ENCODE measurements around the gene ELF2. TPM values are rescaled to one million over a fixed set of nuclear protein-coding genes. Genes with fewer than 3 reads are reported as not detected.

The ELF2 gene
- total RNA-seq, 1 donor = 52.2 TPM

GRCh38 chr4:139189417-139189749 is 12.4 kb upstream of the ELF2 start:
- no peak for DNase-seq (ENCODE audit: low read depth)
- no peak overlapping the region for H3K4me3 ChIP-seq (ENCODE audit: low read depth, low read length)
- no peak for TF ChIP-seq CTCF (IDR thresholded peaks at IDR 0.05; ENCODE audit: insufficient read depth, low read length)

- no peak overlapping the region for H3K4me3 ChIP-seq (ENCODE audit: low read depth, low read length)
- TF ChIP-seq CTCF (IDR thresholded peaks at IDR 0.05; ENCODE audit: insufficient read depth, low read length) = no peak
- DNase-seq (ENCODE audit: low read depth) = no peak
These were observed 11.8 kb upstream of the ELF2 start for GRCh38 chr4:139188648-139189416.

GRCh38 chr4:139184129-139184528 is 7.1 kb upstream of the ELF2 start:
- H3K4me3 ChIP-seq (ENCODE audit: low read depth, low read length) = no peak overlapping the region
- DNase-seq (ENCODE audit: low read depth) = peak; percentile 80
- TF ChIP-seq CTCF (IDR thresholded peaks at IDR 0.05; ENCODE audit: insufficient read depth, low read length) = peak; percentile 33

GRCh38 chr4:139177869-139178619 is 1.0 kb upstream of the ELF2 start:
- no peak for TF ChIP-seq CTCF (IDR thresholded peaks at IDR 0.05; ENCODE audit: insufficient read depth, low read length)
- DNase-seq (ENCODE audit: low read depth) = peak; percentile 92
- peak overlapping the region; percentile 89 for H3K4me3 ChIP-seq (ENCODE audit: low read depth, low read length)

- TF ChIP-seq CTCF (IDR thresholded peaks at IDR 0.05; ENCODE audit: insufficient read depth, low read length) = no peak
These were observed 543 bp downstream of the ELF2 start for GRCh38 chr4:139176302-139177048.

GRCh38 chr4:139175646-139176301 is 1.2 kb downstream of the ELF2 start:
- peak; percentile 36 for DNase-seq (ENCODE audit: low read depth)
- no peak for TF ChIP-seq CTCF (IDR thresholded peaks at IDR 0.05; ENCODE audit: insufficient read depth, low read length)
- H3K4me3 ChIP-seq (ENCODE audit: low read depth, low read length) = peak overlapping the region; percentile 87

More at GRCh38 chr4:139176302-139177048, 543 bp downstream of the ELF2 start:
- peak overlapping the region; percentile 87 for H3K4me3 ChIP-seq (ENCODE audit: low read depth, low read length)
- peak; percentile 65 for DNase-seq (ENCODE audit: low read depth)

Measured in fibroblast of the aortic adventitia (primary cell).